ENCODE results near the gene MYCBP2. TPM values are rescaled to one million over a fixed set of nuclear protein-coding genes. Genes with fewer than 3 reads are reported as not detected.

The MYCBP2 gene
- polyA plus RNA-seq, 4 donors = 53.3 to 60.8 (median 59.2) TPM

- no peak for DNase-seq (ENCODE audit: low read depth in 4 of 4, low spot score in 3 of 4)
Observed at GRCh38 chr13:77042566-77043177, 284.2 kb downstream of the MYCBP2 start.

DNA sequence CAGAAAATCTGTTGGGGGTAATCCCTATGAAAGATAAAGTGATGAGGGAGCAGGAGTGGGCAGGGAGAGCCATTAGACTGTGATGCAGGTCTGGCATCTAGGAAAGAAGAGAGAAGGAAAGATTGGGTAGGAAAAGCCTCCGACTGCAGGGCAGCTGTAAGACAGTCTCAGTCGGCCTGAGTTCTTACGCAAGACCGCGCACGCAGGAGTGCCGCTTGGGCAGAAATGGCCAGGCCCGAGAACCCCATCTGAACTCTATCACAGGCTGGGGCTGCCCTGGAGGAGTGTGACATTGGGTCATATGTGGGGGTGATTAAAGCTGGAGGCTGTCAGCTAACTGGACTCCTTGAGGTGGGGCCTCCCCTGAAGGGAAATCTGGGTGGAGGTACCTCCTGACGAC is 286.1 kb downstream of the MYCBP2 start:
- DNase-seq (ENCODE audit: low read depth in 4 of 4, low spot score in 3 of 4) = no peak

GRCh38 chr13:77040076-77040475 is 286.8 kb downstream of the MYCBP2 start:
- DNase-seq (ENCODE audit: low read depth in 4 of 4, low spot score in 3 of 4) = no peak

DNA sequence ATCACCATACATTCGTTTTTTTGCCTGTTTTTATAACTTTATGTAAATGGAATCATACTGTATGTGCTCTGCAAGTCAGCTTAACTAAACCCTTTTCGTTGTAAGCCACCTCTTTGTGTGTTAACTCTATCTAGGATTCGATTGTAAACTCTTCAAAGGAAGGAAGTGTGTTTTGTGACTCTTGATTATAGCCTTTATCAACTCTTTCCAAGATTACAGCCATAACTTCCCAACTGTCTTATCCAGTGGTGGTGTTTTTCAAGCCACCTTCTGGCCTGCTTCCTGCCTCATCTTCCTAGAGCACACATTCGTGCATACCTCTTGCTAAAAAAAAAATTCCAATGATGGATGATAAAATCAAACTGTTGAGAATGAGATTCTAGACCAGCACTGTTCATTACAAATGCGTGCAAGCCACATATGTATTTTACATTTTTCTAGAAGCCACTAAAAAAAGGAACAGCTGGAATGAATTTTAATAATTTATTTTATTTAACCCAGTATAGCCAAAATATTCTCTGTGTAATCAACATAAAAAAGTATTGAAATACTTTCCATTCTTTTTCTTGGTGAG is 287.9 kb downstream of the MYCBP2 start:
- DNase-seq (ENCODE audit: low read depth in 4 of 4, low spot score in 3 of 4) = no peak

DNA sequence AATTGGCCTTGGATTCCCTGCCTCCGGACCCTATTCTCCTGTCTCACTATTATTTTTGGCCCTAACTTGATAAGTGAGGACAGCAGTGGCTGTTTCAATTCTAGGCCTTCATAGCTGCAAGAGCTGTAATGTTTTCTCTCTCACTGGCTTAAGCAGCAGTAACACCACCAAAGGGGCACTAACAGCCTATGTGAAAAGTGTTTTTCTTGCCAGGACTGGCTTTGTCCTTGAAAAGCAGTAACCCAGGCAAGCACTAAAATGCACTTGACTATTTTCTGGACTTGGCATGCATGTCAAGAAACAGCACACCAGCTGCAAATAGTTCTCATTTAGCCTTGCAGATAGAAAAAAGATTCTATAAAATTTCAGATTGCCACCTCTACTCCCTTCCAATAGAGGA is 290.6 kb downstream of the MYCBP2 start:
- DNase-seq (ENCODE audit: low read depth in 4 of 4, low spot score in 3 of 4) = no peak

- DNase-seq (ENCODE audit: low read depth in 4 of 4, low spot score in 3 of 4) = no peak
Observed at GRCh38 chr13:77034881-77035280, 292.0 kb downstream of the MYCBP2 start.

GRCh38 chr13:77033717-77034302 is 293.1 kb downstream of the MYCBP2 start:
- no peak for DNase-seq (ENCODE audit: low read depth in 4 of 4, low spot score in 3 of 4)

DNA sequence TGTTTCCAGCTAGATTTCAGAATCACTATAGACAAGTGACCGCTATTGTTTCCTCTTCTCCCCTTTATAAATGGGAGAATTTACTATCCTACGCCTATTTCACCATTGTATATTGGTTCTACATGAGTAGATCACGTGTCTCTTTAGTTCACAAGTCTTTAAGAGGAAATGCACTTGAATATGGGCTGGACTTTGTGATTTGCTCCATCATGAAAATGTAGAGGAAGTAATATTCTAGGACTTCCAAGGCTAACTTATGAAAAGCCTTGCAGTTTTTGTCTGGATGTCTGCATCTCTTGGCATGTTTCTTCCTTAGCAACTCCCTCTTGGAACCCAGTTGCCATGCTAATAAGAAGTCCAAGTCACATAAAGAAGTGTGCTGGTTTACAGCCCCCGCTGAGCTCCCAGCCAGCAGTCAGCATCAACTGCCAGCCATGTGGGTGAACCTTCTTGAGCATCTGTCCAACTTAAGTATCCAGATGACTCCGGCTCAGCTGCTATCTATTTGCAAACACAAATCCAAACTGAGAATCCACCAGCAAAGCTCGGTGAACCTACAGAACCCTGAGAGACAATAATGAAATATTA is 295.1 kb downstream of the MYCBP2 start:
- DNase-seq (ENCODE audit: low read depth in 4 of 4, low spot score in 3 of 4) = no peak

DNA sequence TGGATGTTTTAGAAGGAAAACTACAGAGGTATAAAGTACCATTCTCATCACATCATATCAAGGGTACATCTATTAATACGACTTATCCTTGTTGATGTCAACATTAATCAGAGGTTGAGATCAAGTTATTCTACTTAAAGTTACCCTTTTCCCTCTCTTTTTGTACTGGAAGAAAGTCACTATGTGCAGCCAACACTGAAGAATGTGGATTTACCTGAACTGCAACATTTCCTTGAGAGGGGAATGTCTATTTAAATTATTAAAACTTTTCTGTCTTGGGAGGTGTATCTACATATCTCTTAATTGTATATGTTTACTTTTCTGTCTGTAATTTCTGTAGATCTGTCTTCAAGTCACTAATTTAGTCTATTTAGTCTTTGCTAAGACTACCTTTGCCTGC is 297.5 kb downstream of the MYCBP2 start:
- no peak for DNase-seq (ENCODE audit: low read depth in 4 of 4, low spot score in 3 of 4)

DNA sequence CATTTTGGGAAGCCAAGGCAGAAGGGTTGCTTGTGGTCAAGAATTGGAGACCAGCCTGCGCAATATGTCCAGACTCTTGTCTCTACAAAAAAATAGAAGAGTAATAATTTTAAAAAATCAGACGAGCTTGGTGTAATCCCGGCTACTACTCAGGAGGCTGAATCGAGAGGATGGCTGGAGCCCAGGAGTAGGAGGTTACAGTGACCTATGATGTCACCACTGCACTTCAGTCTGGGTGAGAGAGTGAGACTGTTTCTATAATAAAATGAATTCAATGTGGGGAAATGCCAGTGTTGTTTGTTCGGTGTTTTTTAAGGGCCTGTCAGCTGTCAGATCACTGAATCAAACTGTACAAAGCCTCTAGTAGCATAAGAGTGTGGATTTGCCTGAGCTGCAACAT is 298.7 kb downstream of the MYCBP2 start:
- DNase-seq (ENCODE audit: low read depth in 4 of 4, low spot score in 3 of 4) = no peak

DNA sequence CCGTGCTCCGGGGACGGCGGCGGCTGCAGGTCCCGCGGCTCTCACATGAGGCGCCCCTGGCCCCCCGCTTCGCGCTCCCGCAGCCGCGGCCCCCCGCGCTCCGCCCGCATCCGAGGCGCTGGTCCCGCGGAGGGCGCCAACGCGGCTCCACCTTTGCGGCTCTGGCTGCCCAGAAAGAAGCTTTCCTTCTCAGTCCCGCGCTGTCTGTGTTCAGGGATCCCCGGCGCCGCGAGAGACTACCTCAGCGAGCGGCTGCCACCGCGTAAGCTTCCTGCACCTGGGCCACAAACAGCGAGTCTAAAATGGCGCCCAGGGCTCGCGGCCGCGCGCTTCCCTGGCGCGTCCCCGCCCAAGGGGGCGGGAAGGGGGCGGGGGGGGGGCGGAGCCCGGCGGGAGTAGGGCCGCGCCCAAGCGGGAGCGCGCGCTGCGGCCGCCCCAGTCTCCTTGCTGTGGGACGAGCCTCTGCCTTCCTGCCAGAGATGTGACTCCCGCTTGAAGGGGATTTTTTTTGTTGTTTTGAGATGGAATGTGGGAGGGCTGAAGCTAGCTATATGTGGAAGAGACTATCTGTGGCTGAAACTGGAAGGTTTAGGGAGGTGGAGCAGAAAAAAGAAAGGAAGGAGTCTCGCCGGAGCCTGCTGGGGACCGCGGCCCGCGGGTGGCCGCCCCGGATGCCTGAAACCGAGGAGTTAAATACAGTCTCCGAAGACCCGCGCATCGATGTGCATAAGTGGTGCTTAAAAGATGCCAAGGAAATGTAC is 299.9 kb downstream of the MYCBP2 start, which contains the start of gene FBXL3:
Gene FBXL3, minus strand, starts transcription at position 299 of the 761 bp plus-strand sequence. CDS start 5,299 bp downstream, outside the sequence.
- peak; percentile 71 to 80 (median 78) for DNase-seq (ENCODE audit: low read depth in 4 of 4, low spot score in 3 of 4)

GRCh38 chr13:77026255-77026860 is 300.5 kb downstream of the MYCBP2 start:
- DNase-seq (ENCODE audit: low read depth in 4 of 4, low spot score in 3 of 4) = peak; percentile 55 to 61 (median 58)

GRCh38 chr13:77022341-77022740 is 304.6 kb downstream of the MYCBP2 start:
- no peak for DNase-seq (ENCODE audit: low read depth in 4 of 4, low spot score in 3 of 4)

DNA sequence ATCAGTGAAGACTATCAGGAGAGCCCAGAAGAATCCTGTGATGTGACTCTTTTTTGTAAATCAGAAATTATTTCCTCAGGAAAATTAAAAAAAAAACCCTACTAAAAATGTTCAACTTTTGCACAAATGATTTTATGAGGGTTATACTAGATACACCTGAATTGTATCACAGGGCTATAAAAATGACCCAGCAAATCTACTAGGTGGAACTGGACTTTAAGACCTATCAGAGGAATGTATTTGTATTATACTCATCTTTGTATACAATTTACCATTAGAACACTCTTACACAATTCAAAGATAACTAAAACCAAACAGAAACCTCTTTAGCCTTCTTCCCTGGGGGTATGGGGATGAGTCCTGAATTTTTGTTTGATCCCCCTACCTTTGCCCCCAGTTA is 307.1 kb downstream of the MYCBP2 start:
- no peak for DNase-seq (ENCODE audit: low read depth in 4 of 4, low spot score in 3 of 4)

DNA sequence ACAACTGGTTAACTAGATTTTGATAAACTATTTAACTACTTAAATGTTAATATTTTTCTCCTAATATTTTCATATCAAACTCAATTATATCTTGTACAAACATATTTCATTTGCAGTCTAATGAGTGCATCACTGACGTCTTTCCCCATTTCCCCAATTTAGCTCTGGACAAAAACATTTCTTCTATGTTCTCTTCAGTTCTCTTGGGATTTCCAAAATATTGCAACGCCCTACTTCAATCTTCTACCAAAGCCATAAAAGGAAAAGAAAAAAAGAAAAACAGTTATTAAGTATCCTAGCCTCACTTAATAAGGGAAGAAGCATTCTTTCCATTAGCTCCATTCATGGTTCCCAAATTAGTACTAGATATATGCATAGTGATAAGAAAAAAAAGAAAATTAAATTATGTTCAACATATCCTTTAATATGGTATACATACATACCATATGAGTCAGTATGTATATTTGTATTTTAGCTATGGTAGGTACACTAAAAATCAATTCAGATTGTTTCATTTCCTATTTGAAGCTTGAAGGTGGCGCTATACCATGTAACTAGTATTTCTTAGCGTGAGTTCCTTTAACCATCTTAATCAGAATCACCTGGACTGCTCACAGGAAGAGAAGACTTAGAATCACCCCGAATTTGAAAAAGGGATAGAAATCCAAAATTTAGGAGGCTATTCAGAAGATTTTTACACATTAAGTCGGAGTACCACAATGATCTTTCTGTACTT is 309.8 kb downstream of the MYCBP2 start:
- no peak for DNase-seq (ENCODE audit: low read depth in 4 of 4, low spot score in 3 of 4)

- no peak for DNase-seq (ENCODE audit: low read depth in 4 of 4, low spot score in 3 of 4)
Observed at GRCh38 chr13:77016251-77016812, 310.6 kb downstream of the MYCBP2 start.

DNA sequence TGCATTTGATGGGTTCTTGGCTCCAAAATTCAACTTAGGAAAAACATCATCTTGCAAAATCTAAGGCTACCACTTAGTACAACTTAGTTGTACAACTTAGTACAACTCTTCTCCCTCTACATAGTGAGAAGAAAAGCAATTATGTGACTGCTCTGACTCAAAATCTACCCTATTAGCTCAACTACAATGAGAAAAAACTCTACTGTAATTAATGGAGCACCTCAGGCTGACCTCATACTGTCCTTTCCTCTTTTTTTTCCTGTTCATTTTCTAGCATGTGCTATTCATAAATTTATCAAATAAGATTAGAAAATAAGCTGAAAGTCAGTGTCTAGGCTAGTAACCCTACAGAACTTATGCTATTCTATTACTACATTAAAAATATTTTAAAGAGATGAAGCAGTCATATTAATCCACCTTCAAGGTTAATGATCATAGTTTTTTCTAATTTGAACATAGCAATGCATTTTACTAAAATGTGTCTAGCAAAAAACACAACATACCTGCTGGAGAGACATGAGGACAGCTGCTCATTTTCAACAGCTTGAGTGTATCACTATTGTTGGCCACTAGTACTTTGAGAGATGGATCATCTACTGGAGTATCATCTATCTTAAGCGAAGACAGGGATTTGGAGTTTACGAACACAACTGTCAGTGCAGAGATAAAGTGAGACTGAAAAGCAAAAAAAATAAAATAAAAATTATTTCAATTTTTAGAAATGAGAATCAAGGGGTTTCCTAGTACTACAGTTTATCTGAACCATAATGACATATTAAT is 311.8 kb downstream of the MYCBP2 start:
- DNase-seq (ENCODE audit: low read depth in 4 of 4, low spot score in 3 of 4) = no peak

- DNase-seq (ENCODE audit: low read depth in 4 of 4, low spot score in 3 of 4) = no peak
Observed at GRCh38 chr13:77013853-77014542, 312.9 kb downstream of the MYCBP2 start.

Data from right renal pelvis (tissue), 4 donors.